OCI-LY1 (cell line): ENCODE results near the gene IGSF5.

Experiments
- H2AFZ ChIP-seq: fragments of 200-600 bp; sonication (generic), shearing (Covaris generic); 2 replicates; pipeline ENCODE4 v1.6.0; 2014; ENCODE audit warnings: antibody characterized with exemption, mild to moderate bottlenecking, low read length
- H3F3A ChIP-seq: fragments of 200-600 bp; sonication (generic), shearing (Covaris generic); 2 replicates; pipeline ENCODE4 v1.6.0; 2014; ENCODE audit warnings: mild to moderate bottlenecking, antibody characterized with exemption, low read length, moderate library complexity; ENCODE audit not compliant: insufficient read depth
- H3K27ac ChIP-seq: fragments of 200-600 bp; sonication (generic); 2 replicates; pipeline ENCODE4 v1.5.1; 2014; ENCODE audit warnings: low read length, mixed run types, mild to moderate bottlenecking, low read depth; ENCODE audit not compliant: poor library complexity, severe bottlenecking
- H3K27me3 ChIP-seq: fragments of 200-600 bp; sonication (generic); 2 replicates; pipeline ENCODE4 v1.6.0; 2014; ENCODE audit warnings: antibody characterized with exemption, mild to moderate bottlenecking, low read length, moderate library complexity; ENCODE audit not compliant: insufficient read depth
- H3K36me3 ChIP-seq: fragments of 200-600 bp; sonication (generic); 2 replicates; pipeline ENCODE4 v1.6.1; 2014; ENCODE audit warnings: mild to moderate bottlenecking, antibody characterized with exemption, low read length, moderate library complexity, mixed read lengths; ENCODE audit not compliant: insufficient read depth
- H3K4me1 ChIP-seq: fragments of 200-600 bp; sonication (generic); 2 replicates; pipeline ENCODE4 v1.5.1; 2014; ENCODE audit warnings: mild to moderate bottlenecking, low read length, moderate library complexity; ENCODE audit not compliant: insufficient read depth, severe bottlenecking
- H3K4me2 ChIP-seq: fragments of 200-600 bp; sonication (generic), shearing (Covaris generic); 2 replicates; pipeline ENCODE4 v1.6.1; 2014; ENCODE audit warnings: low read length
- H3K4me3 ChIP-seq: fragments of 200-600 bp; sonication (generic); 2 replicates; pipeline ENCODE4 v1.5.1; 2014; ENCODE audit warnings: low read length, low read depth, mild to moderate bottlenecking, mixed read lengths; ENCODE audit not compliant: poor library complexity, severe bottlenecking
- H3K79me2 ChIP-seq: fragments of 200-600 bp; shearing (Covaris generic); 2 replicates; pipeline ENCODE4 v1.6.1; 2016; ENCODE audit warnings: mixed run types, low read length, mixed read lengths; ENCODE audit not compliant: insufficient read depth
- H3K9ac ChIP-seq: fragments of 200-600 bp; sonication (generic), shearing (Covaris generic); 2 replicates; pipeline ENCODE4 v1.6.1; 2014; ENCODE audit warnings: mild to moderate bottlenecking, low read length, mixed read lengths
- H3K9me2 ChIP-seq: fragments of 200-600 bp; sonication (generic), shearing (Covaris generic); 2 replicates; pipeline ENCODE4 v1.6.1; 2014; ENCODE audit warnings: low read depth, mild to moderate bottlenecking, low read length, mixed read lengths
- H3K9me3 ChIP-seq: fragments of 200-600 bp; shearing (Covaris generic); 2 replicates; pipeline ENCODE4 v1.6.1; 2014; ENCODE audit warnings: low read length, mixed read lengths
- H4K20me1 ChIP-seq: fragments of 200-600 bp; sonication (generic), shearing (Covaris generic); 2 replicates; pipeline ENCODE4 v1.6.0; 2016; ENCODE audit warnings: mild to moderate bottlenecking, low read length; ENCODE audit not compliant: insufficient read depth
- CTCF ChIP-seq: fragments of 200-600 bp; sonication (generic), shearing (Covaris generic); IDR thresholded peaks from 2 replicates; pipeline ENCODE4 v1.5.1; 2017; ENCODE audit warnings: mild to moderate bottlenecking, antibody characterized with exemption, low read length, moderate library complexity, mixed read lengths
- EZH2 ChIP-seq: fragments of 200-600 bp; sonication (generic), shearing (Covaris generic); IDR thresholded peaks from 2 replicates; pipeline ENCODE4 v1.8.0; 2017; ENCODE audit warnings: borderline replicate concordance, mixed run types, mild to moderate bottlenecking, antibody characterized with exemption, low read length, moderate library complexity, mixed read lengths

IGSF5 gene

GRCh38 chr21:39774227-39774626, 29.2 kb downstream of the IGSF5 start:
- Histone ChIP-seq H3F3A (no peaks in the 10 kb centered on the region), H3K79me2 (no peaks in the 10 kb centered on the region), H4K20me1 (no peaks in the 10 kb centered on the region), H3K36me3 (no peaks in the 10 kb centered on the region), H3K4me3 (no peak overlapping the region), H3K9me3 (no peaks in the 10 kb centered on the region), H3K4me1 (no peaks in the 10 kb centered on the region), H3K9ac (no peak overlapping the region), H2AFZ (no peak overlapping the region), H3K27me3 (peaks cover 5% of the 10 kb centered on the region; the same call in 1 of the 2 replicates), H3K27ac (no peak overlapping the region), H3K4me2 (no peak overlapping the region), H3K9me2 (no peaks in the 10 kb centered on the region)
- TF ChIP-seq EZH2 (no peak), CTCF (no peak)

DNA sequence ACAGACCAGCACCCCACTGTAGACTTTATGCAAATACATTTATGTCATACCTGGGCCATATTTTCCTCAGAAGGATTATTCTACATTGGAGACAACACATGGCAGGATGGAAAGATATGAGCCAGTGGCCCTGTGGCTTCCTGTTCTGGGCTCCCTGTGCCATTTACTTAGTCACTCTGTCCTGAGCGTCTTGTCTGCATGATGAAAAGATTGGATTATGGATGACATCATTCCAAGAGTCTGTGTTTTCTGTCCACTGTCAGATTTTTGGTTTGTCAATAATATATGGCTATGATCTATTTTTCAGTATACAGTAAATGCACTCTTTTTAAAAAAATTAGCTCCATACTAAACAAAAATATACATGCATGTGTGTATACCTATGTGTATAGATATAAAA, 30.8 kb downstream of the IGSF5 start:
- Histone ChIP-seq H3K36me3 (no peaks in the 10 kb centered on the region), H3K9me3 (no peaks in the 10 kb centered on the region), H4K20me1 (no peaks in the 10 kb centered on the region), H3K27ac (no peak overlapping the region), H3K4me1 (no peaks in the 10 kb centered on the region), H3K4me3 (no peak overlapping the region), H3K27me3 (peaks cover 5% of the 10 kb centered on the region; the same call in 1 of the 2 replicates), H3K9ac (no peak overlapping the region), H3K9me2 (no peaks in the 10 kb centered on the region), H2AFZ (no peak overlapping the region), H3K4me2 (no peak overlapping the region), H3F3A (no peaks in the 10 kb centered on the region), H3K79me2 (no peaks in the 10 kb centered on the region)
- no peak for TF ChIP-seq EZH2

DNA sequence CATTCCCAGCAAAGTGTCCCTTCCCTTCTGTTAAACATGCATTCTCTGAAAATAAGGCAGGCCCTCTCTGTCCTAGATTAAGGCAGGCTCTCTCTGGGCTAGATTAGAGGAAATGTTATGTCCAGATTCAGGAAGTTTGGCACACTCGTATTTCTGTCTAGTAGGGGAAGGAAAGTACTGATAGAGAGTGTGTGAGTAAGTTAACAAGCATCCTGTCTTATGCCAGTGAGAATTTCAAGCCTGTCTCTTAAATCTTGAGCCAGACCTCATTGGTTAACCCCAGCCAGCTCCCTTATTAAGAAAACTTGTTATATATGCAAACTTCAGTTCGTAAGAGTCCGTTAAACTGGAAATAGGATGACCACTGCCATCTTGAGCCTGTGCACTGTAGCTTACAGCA, 31.6 kb downstream of the IGSF5 start:
- H3K79me2 ChIP-seq, result no peaks in the 10 kb centered on the region
- H3K36me3 ChIP-seq, result no peaks in the 10 kb centered on the region
- no peak overlapping the region for H2AFZ ChIP-seq
- H3K4me1 ChIP-seq, result no peaks in the 10 kb centered on the region
- H3K9ac ChIP-seq, result no peak overlapping the region
- TF ChIP-seq CTCF, result no peak
- TF ChIP-seq EZH2, result no peak
- H3K27ac ChIP-seq, result no peak overlapping the region
- no peaks in the 10 kb centered on the region for H4K20me1 ChIP-seq
- H3K9me2 ChIP-seq, result no peaks in the 10 kb centered on the region
- H3F3A ChIP-seq, result no peaks in the 10 kb centered on the region
- H3K27me3 ChIP-seq, result peaks cover 5% of the 10 kb centered on the region; the same call in 1 of the 2 replicates
- no peaks in the 10 kb centered on the region for H3K9me3 ChIP-seq
- H3K4me2 ChIP-seq, result no peak overlapping the region
- H3K4me3 ChIP-seq, result no peak overlapping the region

DNA sequence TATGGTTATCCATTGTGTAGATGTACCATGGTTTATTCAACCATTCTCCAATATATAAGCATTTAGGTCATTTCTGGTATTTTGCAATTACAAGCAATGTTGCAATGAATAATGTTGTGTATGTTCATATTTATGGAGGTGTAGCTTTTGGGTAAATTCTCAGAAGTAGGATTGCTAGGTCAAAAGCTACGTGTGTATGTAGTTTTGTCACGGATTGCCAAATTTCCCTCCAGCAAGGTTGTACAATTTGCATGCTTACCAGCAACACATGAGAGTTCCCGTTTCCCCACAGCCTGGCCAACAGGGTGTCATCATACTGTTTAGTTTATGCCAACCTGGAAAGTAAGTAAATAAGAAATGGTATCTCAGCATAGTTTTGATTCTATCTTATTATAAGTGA, 36.3 kb downstream of the IGSF5 start:
- no peaks in the 10 kb centered on the region for H3F3A ChIP-seq
- H3K9me3 ChIP-seq, result no peaks in the 10 kb centered on the region
- H3K36me3 ChIP-seq, result no peaks in the 10 kb centered on the region
- no peak for TF ChIP-seq EZH2
- no peak overlapping the region for H3K4me2 ChIP-seq
- H3K27me3 ChIP-seq, result no peaks in the 10 kb centered on the region
- H2AFZ ChIP-seq, result no peak overlapping the region
- no peaks in the 10 kb centered on the region for H3K4me1 ChIP-seq
- no peak overlapping the region for H3K4me3 ChIP-seq
- no peak overlapping the region for H3K9ac ChIP-seq
- no peaks in the 10 kb centered on the region for H3K79me2 ChIP-seq
- H3K27ac ChIP-seq, result no peak overlapping the region
- no peaks in the 10 kb centered on the region for H4K20me1 ChIP-seq
- H3K9me2 ChIP-seq, result no peaks in the 10 kb centered on the region
